ENCODE measurements around the gene WFDC11.
"Not testable (repeated sequence)": the region's sequence is repeated elsewhere in the genome, so short reads cannot be mapped to it uniquely, and the experiment has no call there.

Gene WFDC11

DNA sequence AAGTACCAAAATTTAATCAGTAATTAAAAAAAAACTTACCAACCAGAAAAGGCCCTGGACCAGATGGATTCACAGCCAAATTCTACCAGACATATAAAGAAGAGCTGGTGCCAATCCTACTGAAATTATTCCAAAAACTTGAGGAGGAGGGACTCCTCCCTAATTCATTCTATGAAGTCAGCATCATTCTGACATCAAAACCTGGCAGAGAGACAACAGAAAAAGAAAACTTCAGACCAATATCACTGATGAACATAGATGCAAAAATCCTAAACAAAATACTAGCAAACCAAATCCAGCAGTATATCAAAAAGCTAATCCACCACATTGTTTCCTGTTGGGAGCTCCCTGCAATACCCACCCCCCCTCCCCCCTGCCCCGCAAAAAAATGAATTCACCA, at the start of gene WFDC11:
Gene WFDC11 (minus strand): TSS at position 101 of the 400 bp plus-strand sequence. CDS start 19,639 bp downstream, outside the sequence.
- TF ChIP-seq, protein P1, sequence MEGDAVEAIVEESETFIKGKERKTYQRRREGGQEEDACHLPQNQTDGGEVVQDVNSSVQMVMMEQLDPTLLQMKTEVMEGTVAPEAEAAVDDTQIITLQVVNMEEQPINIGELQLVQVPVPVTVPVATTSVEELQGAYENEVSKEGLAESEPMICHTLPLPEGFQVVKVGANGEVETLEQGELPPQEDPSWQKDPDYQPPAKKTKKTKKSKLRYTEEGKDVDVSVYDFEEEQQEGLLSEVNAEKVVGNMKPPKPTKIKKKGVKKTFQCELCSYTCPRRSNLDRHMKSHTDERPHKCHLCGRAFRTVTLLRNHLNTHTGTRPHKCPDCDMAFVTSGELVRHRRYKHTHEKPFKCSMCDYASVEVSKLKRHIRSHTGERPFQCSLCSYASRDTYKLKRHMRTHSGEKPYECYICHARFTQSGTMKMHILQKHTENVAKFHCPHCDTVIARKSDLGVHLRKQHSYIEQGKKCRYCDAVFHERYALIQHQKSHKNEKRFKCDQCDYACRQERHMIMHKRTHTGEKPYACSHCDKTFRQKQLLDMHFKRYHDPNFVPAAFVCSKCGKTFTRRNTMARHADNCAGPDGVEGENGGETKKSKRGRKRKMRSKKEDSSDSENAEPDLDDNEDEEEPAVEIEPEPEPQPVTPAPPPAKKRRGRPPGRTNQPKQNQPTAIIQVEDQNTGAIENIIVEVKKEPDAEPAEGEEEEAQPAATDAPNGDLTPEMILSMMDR (IDR thresholded peaks at IDR 0.05; ENCODE audit: low read depth, low read length, missing control alignments) = no peak
- Histone ChIP-seq H3K27ac (no peak within 1 kb of the TSS), H3K27me3 (replicated peaks) (no peaks in the 10 kb centered on the region), H3K4me3 (ENCODE audit: low read depth, low read length) (no peak within 1 kb of the TSS), H3K36me3 (replicated peaks) (no peaks in the 10 kb centered on the region)
- no peak for DNase-seq
- in situ Hi-C loops (cut with HindIII; ENCODE audit: low pct_ligation_motif_present, low sequenced_read_pairs) = no loop called here

DNA sequence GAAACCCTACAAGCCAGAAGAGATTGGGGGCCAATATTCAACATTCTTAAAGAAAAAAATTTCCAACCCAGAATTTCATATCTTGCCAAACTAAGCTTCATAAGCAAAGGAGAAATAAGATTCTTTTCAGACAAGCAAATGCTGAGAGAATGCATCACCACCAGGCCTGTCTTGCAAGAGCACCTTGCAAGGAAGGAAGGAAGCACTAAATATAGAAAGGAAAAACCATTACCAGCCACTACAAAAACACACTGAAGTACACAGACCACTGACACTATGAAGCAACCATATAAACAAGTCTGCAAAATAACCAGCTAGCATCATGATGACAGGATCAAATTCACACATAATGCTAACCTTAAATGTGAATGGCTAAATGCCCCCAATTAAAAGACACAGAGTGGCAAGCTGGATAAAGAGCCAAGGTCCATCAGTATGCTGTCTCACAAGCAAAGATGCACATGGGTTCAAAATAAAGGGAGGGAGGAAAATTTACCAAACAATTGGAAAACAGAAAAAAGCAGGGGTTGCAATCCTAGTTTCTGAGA, 46.2 kb upstream of the WFDC11 start:
- H3K27me3 ChIP-seq (replicated peaks); H3K27ac ChIP-seq; in situ Hi-C loops (cut with HindIII; ENCODE audit: low pct_ligation_motif_present, low sequenced_read_pairs); H3K36me3 ChIP-seq (replicated peaks); DNase-seq; H3K4me3 ChIP-seq (ENCODE audit: low read depth, low read length): not testable (repeated sequence)

DNA sequence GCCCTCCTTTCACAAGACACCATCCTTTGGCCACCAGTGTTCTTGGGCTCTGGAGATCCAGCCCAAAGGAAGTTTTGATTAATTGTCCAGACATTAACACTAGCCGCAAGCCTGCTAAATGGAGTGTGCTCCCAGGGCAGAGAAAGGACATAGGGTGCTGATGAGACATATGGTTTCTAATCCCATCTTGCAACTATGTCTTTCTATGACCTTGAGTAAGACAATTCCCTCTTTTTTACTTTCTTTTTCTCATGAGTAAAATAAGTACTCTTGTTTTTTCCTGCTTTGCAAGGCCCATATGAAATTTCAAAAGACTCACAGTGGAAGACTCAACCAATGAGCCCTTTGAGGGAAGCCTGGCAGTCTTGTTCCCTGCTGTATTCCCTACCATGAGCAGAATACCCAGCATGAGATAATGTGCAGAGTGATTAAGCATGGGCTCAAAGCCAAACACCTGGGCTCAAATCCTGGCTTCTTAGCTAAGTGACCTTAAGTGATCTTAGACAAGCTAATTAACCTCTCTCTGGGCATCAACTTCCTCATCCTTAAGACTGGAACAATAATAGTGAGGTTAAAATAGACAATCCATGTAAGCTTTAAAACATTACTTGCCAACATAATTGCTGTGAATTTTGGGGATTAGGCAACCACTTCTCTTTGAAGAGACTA, 35.1 kb upstream of the WFDC11 start, which contains the start of gene WFDC10B:
Gene WFDC10B (minus strand): TSS at position 51 of the 669 bp plus-strand sequence. CDS start 19,027 bp downstream, outside the sequence.
- no peaks in the 10 kb centered on the region for H3K27me3 ChIP-seq (replicated peaks)
- no peak for DNase-seq
- TF ChIP-seq, protein P1 (IDR thresholded peaks at IDR 0.05; ENCODE audit: low read depth, low read length, missing control alignments) = no peak
- H3K4me3 ChIP-seq (ENCODE audit: low read depth, low read length) = no peak within 1 kb of the TSS
- no peaks in the 10 kb centered on the region for H3K36me3 ChIP-seq (replicated peaks)
- H3K27ac ChIP-seq = no peak within 1 kb of the TSS
- in situ Hi-C loops (cut with HindIII; ENCODE audit: low pct_ligation_motif_present, low sequenced_read_pairs) = no loop called here

DNA sequence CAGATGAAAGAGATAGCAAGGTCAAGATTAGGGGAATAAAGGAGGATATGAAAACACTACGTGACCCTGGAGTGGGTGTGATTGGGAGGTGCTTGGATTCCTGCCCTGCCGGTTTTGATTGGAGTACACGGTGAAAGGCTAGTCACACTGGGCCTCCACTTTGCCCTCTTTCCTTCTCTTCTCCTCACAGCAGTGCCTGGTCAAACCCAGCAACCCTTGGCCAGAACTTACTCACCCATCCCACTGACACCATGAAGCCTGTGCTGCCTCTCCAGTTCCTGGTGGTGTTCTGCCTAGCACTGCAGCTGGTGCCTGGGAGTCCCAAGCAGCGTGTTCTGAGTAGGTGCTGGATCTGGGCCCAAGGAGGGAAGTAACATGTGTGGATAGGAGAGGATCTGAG, 31.8 kb upstream of the WFDC11 start, which contains the start of gene WFDC13:
Gene WFDC13 (plus strand): TSS at position 166 of the 400 bp plus-strand sequence. CDS start 86 bp downstream, at position 252.
- TF ChIP-seq, protein P1 (IDR thresholded peaks at IDR 0.05; ENCODE audit: low read depth, low read length, missing control alignments) = no peak

DNA sequence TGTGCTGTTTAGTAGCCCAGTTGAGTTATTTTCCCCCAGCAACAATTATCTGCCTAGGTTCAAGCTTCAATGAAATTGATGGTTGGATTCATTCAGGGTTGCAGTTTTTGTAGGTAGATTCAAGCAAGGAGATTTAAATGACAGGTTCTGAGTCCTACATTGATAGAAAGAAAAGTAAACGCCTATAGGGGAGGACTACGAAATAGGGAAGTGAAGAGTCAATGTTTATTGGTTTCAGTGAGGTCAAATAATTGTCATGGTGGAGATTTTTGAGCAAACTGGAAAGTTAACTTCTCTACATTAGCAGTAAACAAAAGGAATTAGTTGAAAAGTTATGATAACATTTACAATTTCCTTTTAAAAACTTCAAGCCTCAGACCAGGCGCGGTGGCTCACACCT, 31.1 kb upstream of the WFDC11 start:
- H3K4me3 ChIP-seq (ENCODE audit: low read depth, low read length) = no peak overlapping the region
- H3K27ac ChIP-seq = no peak overlapping the region
- TF ChIP-seq, protein P1 (IDR thresholded peaks at IDR 0.05; ENCODE audit: low read depth, low read length, missing control alignments) = no peak
- no peak for DNase-seq
- no peaks in the 10 kb centered on the region for H3K27me3 ChIP-seq (replicated peaks)
- no peaks in the 10 kb centered on the region for H3K36me3 ChIP-seq (replicated peaks)
- in situ Hi-C loops (cut with HindIII; ENCODE audit: low pct_ligation_motif_present, low sequenced_read_pairs) = no loop called here

More for the DNA sequence above, 31.8 kb upstream of the WFDC11 start, which contains the start of gene WFDC13:
- in situ Hi-C loops (cut with HindIII; ENCODE audit: low pct_ligation_motif_present, low sequenced_read_pairs) = no loop called here
- no peak for DNase-seq
- no peak within 1 kb of the TSS for H3K4me3 ChIP-seq (ENCODE audit: low read depth, low read length)
- no peak within 1 kb of the TSS for H3K27ac ChIP-seq
- no peaks in the 10 kb centered on the region for H3K36me3 ChIP-seq (replicated peaks)
- no peaks in the 10 kb centered on the region for H3K27me3 ChIP-seq (replicated peaks)

DNA sequence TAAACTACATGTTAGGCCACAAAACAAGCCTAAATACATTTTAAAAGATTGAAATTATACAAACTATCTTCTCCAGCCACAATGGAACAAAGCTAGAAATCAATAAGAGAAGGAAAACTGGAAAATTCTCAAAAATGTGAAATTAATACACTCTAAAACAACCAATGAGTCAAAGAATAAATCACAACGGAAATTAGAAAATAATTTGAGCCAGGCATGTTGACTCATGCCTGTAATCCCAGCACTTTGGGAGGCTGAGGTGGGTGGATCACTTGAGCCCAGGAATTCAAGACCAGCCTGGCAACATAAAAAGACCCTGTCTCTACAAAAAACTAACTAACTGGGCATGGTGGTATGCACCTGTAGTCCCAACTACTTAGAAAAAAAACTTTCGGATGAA, 25.5 kb upstream of the WFDC11 start:
- DNase-seq = no peak
- Histone ChIP-seq H3K27me3 (replicated peaks) (no peaks in the 10 kb centered on the region), H3K36me3 (replicated peaks) (no peaks in the 10 kb centered on the region), H3K27ac (no peak overlapping the region), H3K4me3 (ENCODE audit: low read depth, low read length) (no peak overlapping the region)
- TF ChIP-seq, protein P1 (IDR thresholded peaks at IDR 0.05; ENCODE audit: low read depth, low read length, missing control alignments) = no peak
- in situ Hi-C loops (cut with HindIII; ENCODE audit: low pct_ligation_motif_present, low sequenced_read_pairs) = no loop called here

DNA sequence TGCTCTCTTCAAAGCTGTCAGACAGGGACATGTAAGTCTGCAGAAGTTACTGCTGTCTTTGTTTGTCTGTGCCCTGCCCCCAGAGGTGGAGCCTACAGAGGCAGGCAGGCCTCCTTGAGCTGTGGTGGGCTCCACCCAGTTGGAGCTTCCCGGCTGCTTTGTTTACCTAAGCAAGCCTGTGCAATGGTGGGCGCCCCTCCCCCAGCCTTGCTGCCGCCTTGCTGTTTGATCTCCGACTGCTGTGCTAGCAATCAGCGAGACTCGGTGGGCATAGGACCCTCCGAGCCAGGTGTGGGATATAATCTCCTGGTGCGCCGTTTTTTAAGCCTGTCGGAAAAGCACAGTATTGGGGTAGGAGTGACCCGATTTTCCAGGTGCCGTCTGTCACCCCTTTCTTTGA, 23.3 kb upstream of the WFDC11 start:
- H3K27me3 ChIP-seq (replicated peaks); DNase-seq; H3K27ac ChIP-seq; in situ Hi-C loops (cut with HindIII; ENCODE audit: low pct_ligation_motif_present, low sequenced_read_pairs); H3K36me3 ChIP-seq (replicated peaks); H3K4me3 ChIP-seq (ENCODE audit: low read depth, low read length): not testable (repeated sequence)
